Adrenal gland (tissue), 12 donors: ENCODE measurements around the gene TDG. TPM values are rescaled to one million over a fixed set of nuclear protein-coding genes. Genes with fewer than 3 reads are reported as not detected.

Source experiments
- DNase-seq, 7 donors: peaks; one replicate each; pipeline ENCODE4 v3.0.0-alpha.2; 2019 to 2020
- H3K27ac ChIP-seq, 5 donors: fragments of 200-600 bp; sonication (generic) in 4 of 5; 1 replicate in 3 of 5; 2 replicates in 2 of 5; pipeline versions ENCODE4 v1.5.1 to v1.8.0; 2016 to 2020; ENCODE audit warnings: mild to moderate bottlenecking in 1 of 5
- H3K27me3 ChIP-seq: fragments of 200-600 bp; 2 replicates; pipeline ENCODE4 v1.8.0; 2021
- H3K36me3 ChIP-seq, 2 donors: fragments of 200-600 bp; replicated peaks in 1 of 2; 1 replicate in 1 of 2; 2 replicates in 1 of 2; pipeline versions ENCODE4 v1.5.1 to v1.8.0; 2018 to 2022
- H3K4me1 ChIP-seq, 2 donors: fragments of 200-600 bp; replicated peaks in 1 of 2; 1 replicate in 1 of 2; 2 replicates in 1 of 2; pipeline versions ENCODE4 v1.5.1 to v1.8.0; 2018 to 2021
- H3K4me3 ChIP-seq, 4 donors: fragments of 200-600 bp; sonication (generic) in 3 of 4; one replicate each; pipeline ENCODE4 v1.5.1; 2016 to 2018
- H3K9me3 ChIP-seq, 3 donors: fragments of 200-600 bp; sonication (generic) in 1 of 3; replicated peaks in 1 of 3; 1 replicate in 2 of 3; 2 replicates in 1 of 3; pipeline versions ENCODE4 v1.5.1 to v1.8.0; 2016 to 2021
- CTCF ChIP-seq, 6 experiments: fragments of 450-650 bp in 4 of 6; fragments of 200-600 bp in 2 of 6; sonication (generic) in 1 of 6; IDR thresholded peaks; 1 replicate in 5 of 6; 2 replicates in 1 of 6; pipeline versions ENCODE4 v1.5.1 to v1.8.0; 2016 to 2021; ENCODE audit warnings: antibody characterized with exemption in 6 of 6, mild to moderate bottlenecking in 2 of 6, moderate library complexity in 1 of 6
- POLR2A ChIP-seq, 2 donors: fragments of 450-650 bp; IDR thresholded peaks; one replicate each; pipeline ENCODE4 v1.6.1; 2017; ENCODE audit warnings: antibody characterized with exemption in 2 of 2, mild to moderate bottlenecking in 2 of 2, moderate library complexity in 1 of 2
- WGBS, 4 donors: extraction: QIAGEN DNeasy Blood & Tissue Kit in 2 of 4; methylation state at CpG; one replicate each; pipeline versions ENCODE4 v1.1.5 to v1.1.7; 2013 to 2017; 5-methylcytosine and 5-hydroxymethylcytosine counted together
- intact Hi-C, 2 donors: fragments of 100-400 bp; cut with DNase I; formaldehyde crosslinking; loops; one replicate each; pipeline versions ENCODE4 v1.14.1 to v1.15.0; 2022 to 2023
- polyA plus RNA-seq, 3 donors: library from polyadenylated mRNA; stranded (reverse); fragments of 200-250 nt in 2 of 3; fragments of 350-450 nt in 1 of 3; fragmentation: Illumina TruSeq in 1 of 3; extraction: RNeasy Lipid Tissue Mini Kit (QIAGEN cat#74804) in 1 of 3; gene quantifications; one replicate each; pipeline ENCODE4 v1.2.3, GENCODE V29; 2013 to 2014
- total RNA-seq, 9 donors: library from RNA; depleted of rRNA in 4 of 9; stranded (reverse); fragments of >200 nt in 4 of 9; fragments of 120-200 nt in 1 of 9; fragmentation: NEBNext Ultra II Directional in 1 of 9; extraction: Animal tissue kit (Norgen Biotek cat#: 25700) in 1 of 9; gene quantifications; one replicate each; pipeline versions ENCODE4 v1.1.0 to v1.2.4, GENCODE V29; 2013 to 2023
- donor health status: healthy with polysubstance abuse.
- donor health status: Bipolar disorder and iron deficiency.
- donor health status: DM: yes; HTN: yes; CAD: no.
- donor health status: DM: no; HTN: no; CAD: no.
- donor health status: DM: no; HTN: no; CAD: no.
- donor health status: DM: yes; HTN: yes; CAD: no.

TDG gene
- total and polyA plus RNA-seq, 12 donors, result 3.1 to 56.2 (median 21.5) TPM

DNA sequence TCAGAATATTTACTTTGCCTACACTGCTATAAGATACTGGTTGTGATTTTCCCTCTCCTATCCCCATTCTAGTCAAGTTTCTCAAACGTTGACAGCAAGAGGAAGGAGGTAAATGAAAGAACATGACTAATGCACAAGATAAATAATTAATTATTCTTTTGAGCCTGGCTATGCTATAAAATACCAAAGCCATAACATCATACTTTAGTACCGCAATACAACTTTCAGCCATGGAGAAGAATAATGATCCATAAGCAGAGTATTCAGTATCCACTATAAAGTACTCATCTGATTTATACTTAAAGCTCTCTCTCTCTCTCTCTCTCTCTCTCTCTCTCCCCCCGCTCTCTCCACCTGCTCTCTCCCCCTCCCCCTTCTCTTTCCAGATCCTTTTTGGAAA, 41.3 kb downstream of the TDG start:
- H3K27ac ChIP-seq, result no peak overlapping the region
- H3K9me3 ChIP-seq, result no peaks in the 10 kb centered on the region
- H3K4me3 ChIP-seq, result no peak overlapping the region
- TF ChIP-seq CTCF (IDR thresholded peaks at IDR 0.05), result no peak
- no peak for TF ChIP-seq POLR2A (IDR thresholded peaks at IDR 0.05)
- intact Hi-C loops, result no loop called here
- H3K36me3 ChIP-seq, result no peaks in the 10 kb centered on the region
- DNase-seq, result no peak
- no peaks in the 10 kb centered on the region for H3K4me1 ChIP-seq
- H3K27me3 ChIP-seq, result no peaks in the 10 kb centered on the region
- 44 to 60% (median 46%) methylated on average over 3 of the region's 3 CpGs for WGBS, 4 donors

- H3K27ac ChIP-seq, result no peak overlapping the region
- intact Hi-C loops, result no loop called here
Measured at GRCh38 chr12:104010121-104010520, 44.4 kb downstream of the TDG start.

DNA sequence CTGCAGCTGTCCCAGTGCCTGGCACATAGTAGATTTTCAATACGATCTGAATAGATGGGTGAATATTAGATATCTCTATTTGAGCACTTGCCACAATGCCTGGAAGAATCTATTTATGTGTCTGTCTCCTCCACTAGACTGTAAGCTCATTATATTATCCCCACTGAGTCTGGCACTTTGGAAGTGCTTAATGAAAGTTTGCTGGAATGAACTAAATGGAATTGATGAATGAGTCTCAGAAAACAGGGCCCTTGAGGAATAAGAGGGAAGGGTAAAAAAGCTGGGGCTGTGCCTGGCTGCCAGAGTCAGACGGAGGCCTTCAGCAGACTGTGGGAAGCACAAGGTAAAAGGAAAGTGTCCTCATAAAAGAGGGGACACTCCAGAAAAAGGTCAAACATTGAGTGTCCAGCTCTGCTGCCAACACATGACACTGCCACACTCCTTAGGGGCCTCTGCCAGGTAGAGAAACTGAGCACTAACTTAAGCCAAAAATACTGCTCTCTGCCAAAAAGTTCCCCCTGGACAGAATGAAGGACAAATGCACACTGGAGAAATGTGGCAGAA, 45.0 kb downstream of the TDG start:
- Histone ChIP-seq H3K36me3 (no peaks in the 10 kb centered on the region), H3K9me3 (no peaks in the 10 kb centered on the region), H3K27ac (no peak overlapping the region), H3K27me3 (no peaks in the 10 kb centered on the region), H3K4me3 (no peak overlapping the region), H3K4me1 (no peaks in the 10 kb centered on the region)
- no peak for TF ChIP-seq CTCF (IDR thresholded peaks at IDR 0.05)
- TF ChIP-seq POLR2A (IDR thresholded peaks at IDR 0.05), result no peak
- no peak for DNase-seq
- 85 to 92% (median 88%) methylated on average over 2 of the region's 2 CpGs for WGBS, 4 donors
- intact Hi-C loops, result no loop called here

More at GRCh38 chr12:104010121-104010520, 44.4 kb downstream of the TDG start:
- DNase-seq, result no peak
- Histone ChIP-seq H3K36me3 (no peaks in the 10 kb centered on the region), H3K27me3 (no peaks in the 10 kb centered on the region), H3K9me3 (no peaks in the 10 kb centered on the region), H3K4me3 (no peak overlapping the region), H3K4me1 (no peaks in the 10 kb centered on the region)
- no peak for TF ChIP-seq CTCF (IDR thresholded peaks at IDR 0.05)
- TF ChIP-seq POLR2A (IDR thresholded peaks at IDR 0.05), result no peak
- 84 to 96% (median 93%) methylated on average over 4 of the region's 4 CpGs for WGBS, 4 donors

DNA sequence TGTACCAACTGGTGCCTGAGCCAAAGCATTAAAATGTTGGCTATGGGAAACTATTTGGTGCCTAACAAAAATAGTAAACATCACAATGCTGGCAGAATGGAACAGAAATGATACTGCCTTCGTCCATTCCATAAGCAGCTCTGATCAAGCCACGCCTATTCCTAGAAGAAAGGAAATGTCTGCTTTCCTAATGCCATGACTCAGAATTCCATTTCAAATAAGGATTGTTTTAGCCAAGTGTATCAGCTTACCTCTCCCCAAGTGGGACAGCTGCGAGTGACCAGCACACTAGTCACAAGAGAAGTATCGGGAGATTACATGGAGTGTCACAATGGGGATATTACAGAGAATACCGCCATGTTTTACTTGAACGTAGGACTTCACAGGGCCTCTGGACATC, 45.6 kb downstream of the TDG start:
- H3K4me1 ChIP-seq, result no peaks in the 10 kb centered on the region
- TF ChIP-seq POLR2A (IDR thresholded peaks at IDR 0.05) (no peak), CTCF (IDR thresholded peaks at IDR 0.05) (no peak)
- intact Hi-C loops, result no loop called here
- no peaks in the 10 kb centered on the region for H3K36me3 ChIP-seq
- H3K27ac ChIP-seq, result no peak overlapping the region
- DNase-seq, result no peak
- WGBS, 4 donors, result 74 to 75% (median 74%) methylated on average over 6 of the region's 6 CpGs
- no peak overlapping the region for H3K4me3 ChIP-seq
- no peaks in the 10 kb centered on the region for H3K27me3 ChIP-seq
- H3K9me3 ChIP-seq, result no peaks in the 10 kb centered on the region
